HG03280 (cell line): ENCODE results near the gene ZNF385A.
"Not testable (repeated sequence)": the region's sequence is repeated elsewhere in the genome, so short reads cannot be mapped to it uniquely, and the experiment has no call there.

ENCODE experiments used
- ATAC-seq: cut with Tn5 transposase; IDR thresholded peaks from one replicate; pipeline ENCODE4 v1.9.1; 2021; ENCODE audit warnings: mild to moderate bottlenecking, moderate library complexity; ENCODE audit not compliant: unreplicated experiment

The ZNF385A gene

GRCh38 chr12:54333420-54334034 is 51.0 kb downstream of the ZNF385A start:
- no peak for ATAC-seq

- no peak for ATAC-seq
Observed at GRCh38 chr12:54331461-54331860, 53.1 kb downstream of the ZNF385A start.

GRCh38 chr12:54330442-54330841 is 54.1 kb downstream of the ZNF385A start:
- ATAC-seq: no peak

GRCh38 chr12:54329759-54330158 is 54.8 kb downstream of the ZNF385A start:
- no peak for ATAC-seq

GRCh38 chr12:54328595-54329337 is 55.8 kb downstream of the ZNF385A start:
- ATAC-seq: no peak

GRCh38 chr12:54325442-54326109 is 59.0 kb downstream of the ZNF385A start:
- not testable (repeated sequence) for ATAC-seq

- ATAC-seq: peak; percentile 98
Observed at GRCh38 chr12:54324617-54325441, 59.7 kb downstream of the ZNF385A start, which contains the start of gene COPZ1. Gene COPZ1 (plus strand): TSS chr12:54325131. CDS start chr12:54325164, 33 bp downstream.

GRCh38 chr12:54321363-54321762 is 63.2 kb downstream of the ZNF385A start:
- no peak for ATAC-seq
